CD4-positive, alpha-beta memory T cell (primary cell): ENCODE measurements around the gene IGSF9. TPM values are rescaled to one million over a fixed set of nuclear protein-coding genes. Genes with fewer than 3 reads are reported as not detected.

Experiments
- CTCF ChIA-PET: fragments of 350-600 bp; sonication (Branson Sonifier 250); formaldehyde crosslinking; loops from one replicate; lab custom pipeline; 2021; ENCODE audit warnings: inconsistent platforms; ENCODE audit not compliant: partially characterized antibody; lab: Charles Lee
- POLR2A ChIA-PET: fragments of 350-600 bp; sonication (Branson Sonifier 250); formaldehyde crosslinking; loops from one replicate; lab custom pipeline; 2021; ENCODE audit not compliant: partially characterized antibody; lab: Charles Lee
- DNase-seq, 5 donors: peaks; one replicate each; pipeline versions ENCODE4 v3.0.0 to v3.0.0-alpha.2; 2020 to 2022; ENCODE audit warnings: mixed read lengths in 1 of 5
- H3K27ac ChIP-seq: one replicate; pipeline ENCODE4 v1.7.0; 2013; ENCODE audit warnings: low read depth, low read length
- H3K27me3 ChIP-seq: 2 replicates; pipeline ENCODE4 v1.7.0; 2013; ENCODE audit warnings: mild to moderate bottlenecking, low read length, moderate library complexity; ENCODE audit not compliant: insufficient read depth
- H3K36me3 ChIP-seq: 2 replicates; pipeline ENCODE4 v1.7.0; 2013; ENCODE audit warnings: mild to moderate bottlenecking, low read length, moderate library complexity; ENCODE audit not compliant: insufficient read depth
- H3K4me1 ChIP-seq: 2 replicates; pipeline ENCODE4 v1.7.0; 2013; ENCODE audit warnings: mild to moderate bottlenecking, low read length, moderate library complexity; ENCODE audit not compliant: insufficient read depth
- H3K4me3 ChIP-seq, 2 donors: one replicate each; pipeline ENCODE4 v1.7.0; 2013; ENCODE audit warnings: low read length in 2 of 2, mild to moderate bottlenecking in 1 of 2
- H3K9me3 ChIP-seq, 2 donors: one replicate each; pipeline ENCODE4 v1.7.0; 2013; ENCODE audit warnings: low read length in 2 of 2, control low read depth in 1 of 2; ENCODE audit not compliant: control insufficient read depth in 1 of 2
- H3K27ac Mint-ChIP-seq, 7 donors: one replicate each; pipeline ENCODE4 v1.8.0; 2020 to 2021; ENCODE audit warnings: mixed read lengths in 7 of 7, mild to moderate bottlenecking in 6 of 7, inconsistent platforms in 3 of 7, moderate library complexity in 3 of 7
- H3K27me3 Mint-ChIP-seq, 2 donors: one replicate each; pipeline ENCODE4 v1.8.0; 2020 to 2021; ENCODE audit warnings: mixed read lengths in 2 of 2
- H3K36me3 Mint-ChIP-seq, 2 donors: one replicate each; pipeline ENCODE4 v1.8.0; 2020 to 2021; ENCODE audit warnings: mixed read lengths in 2 of 2, inconsistent platforms in 1 of 2, mild to moderate bottlenecking in 1 of 2
- H3K4me1 Mint-ChIP-seq, 4 donors: one replicate each; pipeline ENCODE4 v1.8.0; 2020 to 2021; ENCODE audit warnings: mixed read lengths in 4 of 4, mild to moderate bottlenecking in 1 of 4
- H3K4me3 Mint-ChIP-seq, 8 donors: one replicate each; pipeline ENCODE4 v1.8.0; 2020 to 2021; ENCODE audit warnings: mixed read lengths in 8 of 8, mild to moderate bottlenecking in 7 of 8, moderate library complexity in 6 of 8, inconsistent platforms in 3 of 8
- H3K9me3 Mint-ChIP-seq, 8 donors: one replicate each; pipeline ENCODE4 v1.8.0; 2020 to 2021; ENCODE audit warnings: mixed read lengths in 8 of 8, mild to moderate bottlenecking in 5 of 8, inconsistent platforms in 3 of 8, moderate library complexity in 1 of 8
- intact Hi-C: fragments of 100-400 bp; cut with micrococcal nuclease; formaldehyde crosslinking; loops from one replicate; pipeline ENCODE4 v1.15.1; 2023
- polyA plus RNA-seq, 2 donors: library from polyadenylated mRNA; unstranded; fragments of 300-500 nt; fragmentation: Illumina TruSeq; gene quantifications; one replicate each; pipeline ENCODE4 v1.2.3, GENCODE V29; 2021
- total RNA-seq, 2 experiments: library from RNA; stranded (reverse); gene quantifications; one replicate each; pipeline ENCODE4 v1.2.3, GENCODE V29; 2021

Gene IGSF9
- total and polyA plus RNA-seq, 4 experiments from 2014 or later = not detected

- Mint-ChIP-seq H3K4me1 (peaks cover 4 to 12% (median 7%) of the 10 kb centered on the region in 4 donors), H3K27ac (no peak overlapping the region), H3K9me3 (no peaks in the 10 kb centered on the region), H3K36me3 (no peaks in the 10 kb centered on the region), H3K4me3 (no peak overlapping the region), H3K27me3 (peaks cover 26 to 32% of the 10 kb centered on the region in 2 donors)
- H3K27ac ChIP-seq = no peak overlapping the region
- ChIA-PET CTCF (interaction anchor here (0.8 to 10.8 kb wide), 8 partner anchors 8 to 143 kb away, joined by 3 to 120 read pairs (median 4); no protein-coding TSS in a partner anchor), POLR2A (interaction anchor here (1.1 kb wide), 1 partner anchor 15 kb away, joined by 3 read pairs; the partner anchor contains the start of gene TAGLN2)
- peaks cover 19% of the 10 kb centered on the region for H3K4me1 ChIP-seq
- intact Hi-C loops = no loop called here
- H3K4me3 ChIP-seq = no peak overlapping the region
- peaks cover 18% of the 10 kb centered on the region for H3K27me3 ChIP-seq
- DNase-seq = no peak
- no peaks in the 10 kb centered on the region for H3K9me3 ChIP-seq
- no peaks in the 10 kb centered on the region for H3K36me3 ChIP-seq
These were observed 5.3 kb downstream of the IGSF9 start for GRCh38 chr1:159940006-159940620.

- Mint-ChIP-seq H3K27ac (no peak overlapping the region), H3K4me1 (peaks cover under 1 to 8% (median 4%) of the 10 kb centered on the region in 4 donors), H3K27me3 (peaks cover 21 to 28% of the 10 kb centered on the region in 2 donors), H3K9me3 (no peaks in the 10 kb centered on the region), H3K36me3 (no peaks in the 10 kb centered on the region), H3K4me3 (no peak overlapping the region)
- CTCF ChIA-PET = interaction anchor here (0.8 to 10.8 kb wide), 8 partner anchors 8 to 144 kb away, joined by 3 to 120 read pairs (median 4); no protein-coding TSS in a partner anchor
- intact Hi-C loops = loop anchor here (5.0 kb wide), 1 partner anchor 438 kb away; no protein-coding TSS in a partner anchor
- Histone ChIP-seq H3K36me3 (no peaks in the 10 kb centered on the region), H3K4me1 (peaks cover 15% of the 10 kb centered on the region), H3K27me3 (peaks cover 13% of the 10 kb centered on the region), H3K27ac (no peak overlapping the region), H3K4me3 (no peak overlapping the region), H3K9me3 (no peaks in the 10 kb centered on the region)
- no peak for DNase-seq
- POLR2A ChIA-PET = no interaction called here
These were observed 5.8 kb downstream of the IGSF9 start for GRCh38 chr1:159939678-159940002.

DNA sequence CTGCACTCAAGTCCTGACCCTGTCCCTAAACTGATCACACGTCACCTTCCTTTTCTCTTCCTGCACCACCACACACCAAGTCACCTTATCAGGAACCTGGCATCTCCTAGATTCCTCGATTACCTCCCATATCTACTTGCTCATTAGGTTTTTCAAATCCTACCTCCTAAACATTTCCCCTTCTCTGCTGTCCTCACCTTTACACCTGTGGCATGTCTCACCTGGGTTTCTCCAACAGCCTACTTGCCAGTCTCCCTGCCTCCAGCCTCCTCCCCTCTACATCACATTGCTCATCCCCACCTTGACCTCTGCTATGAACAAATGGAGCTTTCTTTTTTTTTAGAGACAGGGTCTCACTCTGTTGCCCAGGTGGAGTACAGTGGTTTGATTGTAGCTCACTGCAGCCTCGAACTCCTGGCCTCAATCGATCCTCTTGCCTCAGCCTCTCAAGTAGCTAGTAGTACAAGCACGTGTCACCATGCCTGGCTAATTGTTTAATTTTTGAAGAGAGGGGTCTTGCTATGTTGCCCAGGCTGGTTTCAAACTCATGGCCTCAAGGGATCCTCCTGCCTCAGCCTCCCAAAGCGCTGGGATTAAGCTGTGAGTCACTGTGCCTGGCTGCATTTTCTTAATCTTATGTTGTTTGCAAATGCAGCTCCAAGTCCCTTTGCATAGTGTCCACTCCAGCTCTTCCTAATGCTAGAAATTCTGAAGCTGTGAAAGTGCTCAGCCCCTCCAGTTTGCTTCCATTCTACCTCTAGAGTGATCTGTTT, 6.3 kb downstream of the IGSF9 start:
- Mint-ChIP-seq H3K27ac (peak overlapping the region in 1 of 7 donors; percentile 31), H3K4me1 (peaks cover 0 to 7% (median 3%) of the 10 kb centered on the region in 4 donors), H3K9me3 (no peaks in the 10 kb centered on the region), H3K27me3 (peaks cover 19 to 24% of the 10 kb centered on the region in 2 donors), H3K36me3 (no peaks in the 10 kb centered on the region), H3K4me3 (no peak overlapping the region)
- intact Hi-C loops = loop anchor here (5.0 kb wide), 1 partner anchor 438 kb away; no protein-coding TSS in a partner anchor
- Histone ChIP-seq H3K4me3 (no peak overlapping the region), H3K27ac (no peak overlapping the region), H3K9me3 (no peaks in the 10 kb centered on the region), H3K4me1 (peaks cover 15% of the 10 kb centered on the region), H3K27me3 (peaks cover 9% of the 10 kb centered on the region), H3K36me3 (no peaks in the 10 kb centered on the region)
- CTCF ChIA-PET = interaction anchor here (0.8 to 10.8 kb wide), 8 partner anchors 9 to 140 kb away, joined by 3 to 120 read pairs (median 4); no protein-coding TSS in a partner anchor
- no peak for DNase-seq
- POLR2A ChIA-PET = no interaction called here

DNA sequence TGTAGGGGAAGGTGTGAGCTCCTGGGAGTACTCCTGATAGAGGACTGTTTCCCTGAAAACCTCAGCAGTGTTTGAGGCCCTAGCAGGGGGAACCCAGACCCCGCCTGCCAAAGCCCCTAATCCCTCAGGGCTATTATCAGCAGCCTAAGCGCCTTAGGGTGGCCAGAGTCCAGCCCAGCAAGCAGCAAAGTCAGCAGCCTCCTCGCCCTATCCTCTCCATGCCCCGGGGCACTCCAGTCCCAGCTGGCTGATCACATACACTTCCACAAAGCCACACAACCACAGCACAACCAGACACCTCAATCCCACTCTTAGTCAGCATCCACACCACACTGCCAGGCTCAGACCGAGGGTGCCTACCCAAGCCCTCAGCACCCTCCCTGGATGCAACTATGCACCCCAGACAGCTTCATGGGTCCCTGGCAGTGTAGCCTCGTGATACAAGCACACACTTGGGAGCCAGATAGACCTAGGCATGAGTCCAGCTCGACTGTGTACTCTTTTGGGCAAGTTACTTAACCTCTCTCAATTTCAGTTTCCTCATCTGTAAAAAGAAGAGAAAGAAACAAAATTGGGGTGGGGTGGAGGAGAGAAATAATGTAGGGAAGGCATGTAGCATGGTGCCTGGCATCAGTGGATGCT, 7.1 kb downstream of the IGSF9 start:
- POLR2A ChIA-PET = interaction anchor here (4.6 kb wide), 1 partner anchor 14 kb away, joined by 33 read pairs; the partner anchor contains the start of gene TAGLN2

GRCh38 chr1:159937054-159937750, 8.2 kb downstream of the IGSF9 start:
- POLR2A ChIA-PET = interaction anchor here (1.4 to 4.6 kb wide), 2 partner anchors 9 to 13 kb away, joined by 3 to 33 read pairs; partner anchors contain the start of genes IGSF9 and TAGLN2
- H3K27ac ChIP-seq = no peak overlapping the region

More for the DNA sequence above, 7.1 kb downstream of the IGSF9 start:
- no peaks in the 10 kb centered on the region for H3K36me3 ChIP-seq
- H3K4me1 Mint-ChIP-seq = peaks cover 0 to 7% (median 3%) of the 10 kb centered on the region in 4 donors
- no peaks in the 10 kb centered on the region for H3K9me3 Mint-ChIP-seq
- H3K4me3 ChIP-seq = no peak overlapping the region
- no peak for DNase-seq
- CTCF ChIA-PET = interaction anchor here (0.8 to 10.8 kb wide), 9 partner anchors 8 to 139 kb away, joined by 3 to 120 read pairs (median 4); no protein-coding TSS in a partner anchor
- intact Hi-C loops = loop anchor here (5.0 kb wide), 1 partner anchor 439 kb away; no protein-coding TSS in a partner anchor
- H3K27me3 ChIP-seq = peaks cover 2% of the 10 kb centered on the region
- peaks cover 12 to 20% of the 10 kb centered on the region in 2 donors for H3K27me3 Mint-ChIP-seq
- no peaks in the 10 kb centered on the region for H3K36me3 Mint-ChIP-seq
- no peaks in the 10 kb centered on the region for H3K9me3 ChIP-seq
- H3K27ac Mint-ChIP-seq = peak overlapping the region in 2 of 7 donors; percentile 3 to 13
- H3K4me3 Mint-ChIP-seq = no peak overlapping the region
- peaks cover 15% of the 10 kb centered on the region for H3K4me1 ChIP-seq
- no peak overlapping the region for H3K27ac ChIP-seq

DNA sequence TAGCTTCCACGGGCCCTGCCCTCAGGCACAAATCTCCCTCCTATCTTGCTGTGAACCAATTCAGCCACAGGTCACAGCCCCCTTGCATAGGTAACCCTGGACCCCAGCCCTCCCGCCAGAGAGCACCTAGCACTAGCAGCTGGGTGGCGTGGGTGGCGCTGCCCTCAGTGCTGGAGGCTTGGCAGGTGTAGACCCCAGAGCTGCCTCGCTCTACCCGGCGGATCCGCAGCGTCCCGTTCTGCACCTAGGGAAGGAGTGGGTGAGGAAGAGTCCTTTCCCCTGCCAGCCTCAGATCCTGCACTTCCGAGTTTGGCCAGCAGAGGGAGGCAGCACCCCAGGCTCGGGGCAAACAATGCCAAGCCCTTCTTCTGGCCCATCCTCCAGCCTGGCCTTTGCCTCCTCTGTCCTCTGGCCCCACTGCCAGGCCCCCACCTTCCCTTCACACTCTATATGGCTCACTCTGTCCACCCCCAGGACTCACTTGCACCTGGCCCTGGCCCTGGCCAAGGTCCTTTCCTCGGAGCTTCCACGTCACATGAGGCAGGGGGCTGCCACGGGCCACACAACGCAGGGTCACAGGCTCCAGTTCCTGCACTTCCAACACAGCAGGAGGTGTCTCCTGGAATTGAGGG, 9.0 kb downstream of the IGSF9 start:
- Mint-ChIP-seq H3K4me1 (peaks cover 0 to 7% (median 3%) of the 10 kb centered on the region in 4 donors), H3K27me3 (peaks cover 6 to 10% of the 10 kb centered on the region in 2 donors), H3K27ac (peak overlapping the region in 3 of 7 donors; percentile 40 to 68 (median 45)), H3K4me3 (peak overlapping the region in 1 of 8 donors; percentile 26), H3K36me3 (no peaks in the 10 kb centered on the region), H3K9me3 (no peaks in the 10 kb centered on the region)
- Histone ChIP-seq H3K4me3 (no peak overlapping the region), H3K27ac (no peak overlapping the region), H3K9me3 (no peaks in the 10 kb centered on the region), H3K27me3 (no peaks in the 10 kb centered on the region), H3K36me3 (no peaks in the 10 kb centered on the region), H3K4me1 (peaks cover 15% of the 10 kb centered on the region)
- ChIA-PET POLR2A (interaction anchor here (0.9 to 4.6 kb wide), 3 partner anchors 9 to 12 kb away, joined by 3 to 33 read pairs (median 3); partner anchors contain the start of genes IGSF9 and TAGLN2), CTCF (interaction anchor here (1.1 to 10.8 kb wide), 7 partner anchors 9 to 149 kb away, joined by 3 to 120 read pairs (median 7); partner anchors contain the start of genes IGSF9 and TAGLN2)
- DNase-seq = peak; percentile 69 to 81 (median 73)
- intact Hi-C loops = loop anchor here (1.0 to 5.0 kb wide), 6 partner anchors 9 to 441 kb away; partner anchors contain the start of genes IGSF9 and TAGLN2

More at GRCh38 chr1:159937054-159937750, 8.2 kb downstream of the IGSF9 start:
- CTCF ChIA-PET = interaction anchor here (1.0 to 10.8 kb wide), 6 partner anchors 9 to 142 kb away, joined by 4 to 120 read pairs (median 9); partner anchors contain the start of gene TAGLN2
- Mint-ChIP-seq H3K36me3 (no peaks in the 10 kb centered on the region), H3K27ac (no peak overlapping the region), H3K4me1 (peaks cover 0 to 7% (median 3%) of the 10 kb centered on the region in 4 donors), H3K4me3 (no peak overlapping the region), H3K9me3 (no peaks in the 10 kb centered on the region), H3K27me3 (peaks cover 8 to 14% of the 10 kb centered on the region in 2 donors)
- intact Hi-C loops = loop anchor here (2.0 to 5.0 kb wide), 3 partner anchors 138 to 440 kb away; no protein-coding TSS in a partner anchor
- H3K36me3 ChIP-seq = no peaks in the 10 kb centered on the region
- H3K4me1 ChIP-seq = peaks cover 15% of the 10 kb centered on the region
- no peaks in the 10 kb centered on the region for H3K9me3 ChIP-seq
- no peak overlapping the region for H3K4me3 ChIP-seq
- no peak for DNase-seq
- H3K27me3 ChIP-seq = no peaks in the 10 kb centered on the region
